SK-N-SH (cell line): Measurements from ENCODE around the gene ADRA1B. TPM values are rescaled to one million over a fixed set of nuclear protein-coding genes. Genes with fewer than 3 reads are reported as not detected.

ENCODE experiments used
- CTCF ChIA-PET: fragments of 300-600, 350-600 bp; formaldehyde crosslinking; extraction: SDS; loops from one replicate; lab custom pipeline; 2021; lab: Yijun Ruan, JAX
- POLR2A ChIA-PET: fragments of 350-600 bp; sonication (Branson Sonifier 250); formaldehyde crosslinking; extraction: SDS; loops from one replicate; lab custom pipeline; 2020; ENCODE audit warnings: antibody characterized with exemption, inconsistent platforms; lab: Yijun Ruan, JAX
- DNase-seq: peaks from one replicate; pipeline ENCODE4 v3.0.0; 2012
- H2AFZ ChIP-seq: fragments of 200-600 bp; sonication (generic); 2 replicates; pipeline ENCODE4 v1.8.1; 2016; ENCODE audit warnings: antibody characterized with exemption, mild to moderate bottlenecking, low read depth
- H3F3A ChIP-seq: fragments of 200-600 bp; sonication (generic); replicated peaks from 2 replicates; pipeline ENCODE3; 2016; ENCODE audit warnings: antibody characterized with exemption, mild to moderate bottlenecking; ENCODE audit not compliant: insufficient read depth
- H3K27ac ChIP-seq, 2 experiments: fragments of 200-500 bp in 1 of 2; fragments of 200-600 bp in 1 of 2; sonication (Bioruptor generic) in 1 of 2; sonication (generic), shearing (Covaris generic) in 1 of 2; 2 replicates each; pipeline versions ENCODE4 v1.5.1 to v1.6.1; 2014 to 2016; ENCODE audit warnings: low read depth in 2 of 2, inconsistent platforms in 1 of 2, low read length in 1 of 2, mild to moderate bottlenecking in 1 of 2, mixed read lengths in 1 of 2
- H3K27me3 ChIP-seq: fragments of 200-600 bp; sonication (generic), shearing (Covaris generic); 2 replicates; pipeline ENCODE4 v1.6.1; 2016; ENCODE audit warnings: mixed run types; ENCODE audit not compliant: insufficient read depth
- H3K36me3 ChIP-seq, 2 experiments: fragments of 200-500 bp in 1 of 2; fragments of 200-600 bp in 1 of 2; sonication (Bioruptor generic) in 1 of 2; sonication (generic) in 1 of 2; replicated peaks in 1 of 2; 2 replicates each; pipeline versions ENCODE3 to v1.5.1; 2014 to 2016; ENCODE audit warnings: low read length in 1 of 2, mild to moderate bottlenecking in 1 of 2; ENCODE audit not compliant: insufficient read depth in 2 of 2, control insufficient read depth in 1 of 2
- H3K4me1 ChIP-seq, 2 experiments: fragments of 200-500 bp in 1 of 2; fragments of 200-600 bp in 1 of 2; sonication (Bioruptor generic) in 1 of 2; sonication (generic), shearing (Covaris generic) in 1 of 2; 2 replicates each; pipeline versions ENCODE4 v1.5.1 to v1.6.1; 2014 to 2016; ENCODE audit warnings: low read depth in 1 of 2, low read length in 1 of 2, mixed run types in 1 of 2; ENCODE audit not compliant: insufficient read depth in 2 of 2, control insufficient read depth in 1 of 2
- H3K4me2 ChIP-seq: fragments of 200-600 bp; sonication (generic), shearing (Covaris generic); 2 replicates; pipeline ENCODE4 v1.6.1; 2017; ENCODE audit warnings: mixed run types
- H3K4me3 ChIP-seq, 2 experiments: fragments of 200-500 bp in 1 of 2; fragments of 200-600 bp in 1 of 2; sonication (Bioruptor generic) in 1 of 2; sonication (generic), shearing (Covaris generic) in 1 of 2; 2 replicates each; pipeline versions ENCODE4 v1.5.1 to v1.8.1; 2014 to 2016; ENCODE audit warnings: low read depth in 2 of 2, inconsistent platforms in 1 of 2, low read length in 1 of 2, mild to moderate bottlenecking in 1 of 2, mixed read lengths in 1 of 2, moderate library complexity in 1 of 2
- H3K79me2 ChIP-seq: fragments of 200-600 bp; sonication (generic); 2 replicates; pipeline ENCODE4 v1.8.1; 2017; ENCODE audit warnings: mild to moderate bottlenecking; ENCODE audit not compliant: insufficient read depth
- H3K9ac ChIP-seq: fragments of 200-600 bp; sonication (generic); 2 replicates; pipeline ENCODE4 v1.6.1; 2017; ENCODE audit warnings: mixed run types
- H3K9me2 ChIP-seq: fragments of 200-600 bp; sonication (generic); 2 replicates; pipeline ENCODE4 v1.6.1; 2017; ENCODE audit warnings: mixed run types
- H3K9me3 ChIP-seq: fragments of 200-600 bp; sonication (generic); 2 replicates; pipeline ENCODE4 v1.6.1; 2017; ENCODE audit warnings: mixed run types, mild to moderate bottlenecking, moderate library complexity
- H4K20me1 ChIP-seq: fragments of 200-600 bp; sonication (generic); 2 replicates; pipeline ENCODE4 v1.6.1; 2017; ENCODE audit warnings: mild to moderate bottlenecking, mixed run types; ENCODE audit not compliant: insufficient read depth
- CHD2 ChIP-seq: fragments of 150-350 bp; IDR thresholded peaks from 2 replicates; pipeline ENCODE4 v1.6.1; 2018; ENCODE audit warnings: low read length; ENCODE audit not compliant: partially characterized antibody
- CTCF ChIP-seq: fragments of 200-600 bp; sonication (generic); IDR thresholded peaks from 2 replicates; pipeline ENCODE4 v1.6.1; 2017; ENCODE audit warnings: antibody characterized with exemption, mild to moderate bottlenecking, moderate library complexity
- EZH2phosphoT487 ChIP-seq: fragments of 200-600 bp; sonication (generic); IDR thresholded peaks from 2 replicates; pipeline ENCODE4 v1.6.1; 2017; ENCODE audit warnings: low read depth, mixed run types, mild to moderate bottlenecking, antibody characterized with exemption, moderate library complexity, borderline replicate concordance
- FOXJ3 ChIP-seq: sonication (generic); formaldehyde crosslinking; IDR thresholded peaks from 2 replicates; pipeline ENCODE4 v1.5.1; 2020; ENCODE audit warnings: mild to moderate bottlenecking, missing genetic modification reagents
- GABPA ChIP-seq: IDR thresholded peaks from 2 replicates; pipeline ENCODE4 v1.4.0; 2012; ENCODE audit warnings: low read depth, mild to moderate bottlenecking
- JUND ChIP-seq: IDR thresholded peaks from 2 replicates; pipeline ENCODE4 v1.4.0; 2012
- MEF2A ChIP-seq: IDR thresholded peaks from 2 replicates; pipeline ENCODE4 v1.4.0; 2012; ENCODE audit warnings: low read depth, borderline replicate concordance
- NFIC ChIP-seq: IDR thresholded peaks from 2 replicates; pipeline ENCODE4 v1.4.0; 2012; ENCODE audit warnings: borderline replicate concordance
- RAD21 ChIP-seq: IDR thresholded peaks from 2 replicates; pipeline ENCODE4 v1.6.1; 2012; ENCODE audit warnings: mild to moderate bottlenecking, low read length
- RFX5 ChIP-seq: IDR thresholded peaks from 2 replicates; pipeline ENCODE4 v1.6.1; 2012; ENCODE audit warnings: mild to moderate bottlenecking, improper control_type of control experiment, low read length
- RXRA ChIP-seq: IDR thresholded peaks from 2 replicates; pipeline ENCODE4 v1.4.0; 2012; ENCODE audit warnings: low read depth, mild to moderate bottlenecking, borderline replicate concordance
- SMC3 ChIP-seq: IDR thresholded peaks from 2 replicates; pipeline ENCODE4 v1.6.1; 2012; ENCODE audit warnings: low read depth, low read length, improper control_type of control experiment
- TCF12 ChIP-seq: IDR thresholded peaks from 2 replicates; pipeline ENCODE4 v1.4.0; 2012
- WGBS: methylation state at CpG from one replicate; pipeline ENCODE4 v1.1.6; 2017; ENCODE audit warnings: low lambda C conversion rate; 5-methylcytosine and 5-hydroxymethylcytosine counted together
- polyA plus RNA-seq, 3 experiments: library from polyadenylated mRNA; depleted of rRNA; stranded (reverse); fragments of >200 nt; gene quantifications; 2 replicates each; pipeline ENCODE4 v1.2.3, GENCODE V29; 2012
- TF ChIP-seq, protein P1 (sequence below): IDR thresholded peaks from 2 replicates; pipeline ENCODE4 v1.6.1; 2012; ENCODE audit warnings: mild to moderate bottlenecking, low read depth, low read length, moderate library complexity
- TF ChIP-seq, protein P2 (sequence below): IDR thresholded peaks from 2 replicates; pipeline ENCODE4 v1.4.0; 2012; ENCODE audit warnings: low read depth, borderline replicate concordance
- TF ChIP-seq, protein P3 (sequence below): IDR thresholded peaks from 2 replicates; pipeline ENCODE4 v1.4.0; 2012; ENCODE audit warnings: low read depth
- TF ChIP-seq, protein P4 (sequence below): fragments of 150-350 bp; IDR thresholded peaks from 2 replicates; pipeline ENCODE4 v1.6.1; 2016; ENCODE audit warnings: mild to moderate bottlenecking, low read depth, low read length

Gene ADRA1B
- polyA plus RNA-seq, 1 of the 3 experiments (the other 2 are of a cell fraction): 2.2 TPM

- Histone ChIP-seq H4K20me1 (no peaks in the 10 kb centered on the region), H2AFZ (no peak overlapping the region), H3K9me3 (no peaks in the 10 kb centered on the region), H3K4me3 (no peak overlapping the region), H3K4me1 (peaks cover 6 to 40% of the 10 kb centered on the region in 2 experiments; a peak in 3 of 4 replicates), H3K79me2 (no peaks in the 10 kb centered on the region), H3K9ac (no peak overlapping the region), H3K9me2 (no peaks in the 10 kb centered on the region), H3F3A (peaks cover 34% of the 10 kb centered on the region), H3K4me2 (peak overlapping the region; percentile 45; the same call in 1 of the 2 replicates), H3K36me3 (no peaks in the 10 kb centered on the region), H3K27ac (no peak overlapping the region), H3K27me3 (no peaks in the 10 kb centered on the region)
- ChIA-PET CTCF (interaction anchor here (1.7 kb wide), 1 partner anchor 466 kb away, joined by 3 read pairs; no protein-coding TSS in a partner anchor), POLR2A (no interaction called here)
- 0 out of 2 replicates have a peak, but pooled peaks have one; percentile 3 for TF ChIP-seq TCF12
- no peak for TF ChIP-seq SMC3
- no peak for DNase-seq
- 100% methylated on average over 1 of the region's 4 CpGs for WGBS
Measured at GRCh38 chr5:159911349-159911748, 4.9 kb upstream of the ADRA1B start.

GRCh38 chr5:159912033-159912800 is 4.1 kb upstream of the ADRA1B start:
- POLR2A ChIA-PET: no interaction called here
- Histone ChIP-seq H3K9ac (peak overlapping the region; percentile 16; the same call in 1 of the 2 replicates), H3K4me2 (peak overlapping the region; percentile 45), H3K36me3 (no peaks in the 10 kb centered on the region), H3K4me3 (no peak overlapping the region; a peak in 1 of 4 replicates), H2AFZ (peak overlapping the region; percentile 26; the same call in 1 of the 2 replicates), H3K9me2 (no peaks in the 10 kb centered on the region), H3K4me1 (peaks cover 6 to 35% of the 10 kb centered on the region in 2 experiments; a peak in 3 of 4 replicates), H3K27ac (peak overlapping the region; percentile 30 to 74; a peak in 3 of 4 replicates), H4K20me1 (no peaks in the 10 kb centered on the region), H3K9me3 (no peaks in the 10 kb centered on the region), H3F3A (peaks cover 25% of the 10 kb centered on the region), H3K79me2 (peaks cover 4% of the 10 kb centered on the region; the same call in 1 of the 2 replicates), H3K27me3 (no peaks in the 10 kb centered on the region)
- CTCF ChIA-PET: interaction anchor here (1.7 kb wide), 1 partner anchor 467 kb away, joined by 3 read pairs; no protein-coding TSS in a partner anchor
- 38% methylated on average over 4 of the region's 4 CpGs for WGBS
- no peak for DNase-seq
- TF ChIP-seq MEF2A: no peak
- TF ChIP-seq JUND: peak; percentile 71
- no peak for TF ChIP-seq RFX5
- TF ChIP-seq, protein P1, sequence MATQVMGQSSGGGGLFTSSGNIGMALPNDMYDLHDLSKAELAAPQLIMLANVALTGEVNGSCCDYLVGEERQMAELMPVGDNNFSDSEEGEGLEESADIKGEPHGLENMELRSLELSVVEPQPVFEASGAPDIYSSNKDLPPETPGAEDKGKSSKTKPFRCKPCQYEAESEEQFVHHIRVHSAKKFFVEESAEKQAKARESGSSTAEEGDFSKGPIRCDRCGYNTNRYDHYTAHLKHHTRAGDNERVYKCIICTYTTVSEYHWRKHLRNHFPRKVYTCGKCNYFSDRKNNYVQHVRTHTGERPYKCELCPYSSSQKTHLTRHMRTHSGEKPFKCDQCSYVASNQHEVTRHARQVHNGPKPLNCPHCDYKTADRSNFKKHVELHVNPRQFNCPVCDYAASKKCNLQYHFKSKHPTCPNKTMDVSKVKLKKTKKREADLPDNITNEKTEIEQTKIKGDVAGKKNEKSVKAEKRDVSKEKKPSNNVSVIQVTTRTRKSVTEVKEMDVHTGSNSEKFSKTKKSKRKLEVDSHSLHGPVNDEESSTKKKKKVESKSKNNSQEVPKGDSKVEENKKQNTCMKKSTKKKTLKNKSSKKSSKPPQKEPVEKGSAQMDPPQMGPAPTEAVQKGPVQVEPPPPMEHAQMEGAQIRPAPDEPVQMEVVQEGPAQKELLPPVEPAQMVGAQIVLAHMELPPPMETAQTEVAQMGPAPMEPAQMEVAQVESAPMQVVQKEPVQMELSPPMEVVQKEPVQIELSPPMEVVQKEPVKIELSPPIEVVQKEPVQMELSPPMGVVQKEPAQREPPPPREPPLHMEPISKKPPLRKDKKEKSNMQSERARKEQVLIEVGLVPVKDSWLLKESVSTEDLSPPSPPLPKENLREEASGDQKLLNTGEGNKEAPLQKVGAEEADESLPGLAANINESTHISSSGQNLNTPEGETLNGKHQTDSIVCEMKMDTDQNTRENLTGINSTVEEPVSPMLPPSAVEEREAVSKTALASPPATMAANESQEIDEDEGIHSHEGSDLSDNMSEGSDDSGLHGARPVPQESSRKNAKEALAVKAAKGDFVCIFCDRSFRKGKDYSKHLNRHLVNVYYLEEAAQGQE: no peak
- no peak for TF ChIP-seq CHD2
- 0 out of 2 replicates have a peak, but pooled peaks have one; percentile 46 for TF ChIP-seq RXRA
- TF ChIP-seq CTCF: no peak
- TF ChIP-seq TCF12: peak; percentile 68
- TF ChIP-seq RAD21: no peak
- TF ChIP-seq GABPA: no peak
- TF ChIP-seq, protein P2, sequence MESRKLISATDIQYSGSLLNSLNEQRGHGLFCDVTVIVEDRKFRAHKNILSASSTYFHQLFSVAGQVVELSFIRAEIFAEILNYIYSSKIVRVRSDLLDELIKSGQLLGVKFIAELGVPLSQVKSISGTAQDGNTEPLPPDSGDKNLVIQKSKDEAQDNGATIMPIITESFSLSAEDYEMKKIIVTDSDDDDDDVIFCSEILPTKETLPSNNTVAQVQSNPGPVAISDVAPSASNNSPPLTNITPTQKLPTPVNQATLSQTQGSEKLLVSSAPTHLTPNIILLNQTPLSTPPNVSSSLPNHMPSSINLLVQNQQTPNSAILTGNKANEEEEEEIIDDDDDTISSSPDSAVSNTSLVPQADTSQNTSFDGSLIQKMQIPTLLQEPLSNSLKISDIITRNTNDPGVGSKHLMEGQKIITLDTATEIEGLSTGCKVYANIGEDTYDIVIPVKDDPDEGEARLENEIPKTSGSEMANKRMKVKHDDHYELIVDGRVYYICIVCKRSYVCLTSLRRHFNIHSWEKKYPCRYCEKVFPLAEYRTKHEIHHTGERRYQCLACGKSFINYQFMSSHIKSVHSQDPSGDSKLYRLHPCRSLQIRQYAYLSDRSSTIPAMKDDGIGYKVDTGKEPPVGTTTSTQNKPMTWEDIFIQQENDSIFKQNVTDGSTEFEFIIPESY: no peak
- TF ChIP-seq, protein P3, sequence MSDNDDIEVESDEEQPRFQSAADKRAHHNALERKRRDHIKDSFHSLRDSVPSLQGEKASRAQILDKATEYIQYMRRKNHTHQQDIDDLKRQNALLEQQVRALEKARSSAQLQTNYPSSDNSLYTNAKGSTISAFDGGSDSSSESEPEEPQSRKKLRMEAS: no peak
- peak; percentile 63; the same call in 1 of the 2 replicates for TF ChIP-seq NFIC
- no peak for TF ChIP-seq FOXJ3 (CRISPR knock-in tag)
- TF ChIP-seq, protein P4, sequence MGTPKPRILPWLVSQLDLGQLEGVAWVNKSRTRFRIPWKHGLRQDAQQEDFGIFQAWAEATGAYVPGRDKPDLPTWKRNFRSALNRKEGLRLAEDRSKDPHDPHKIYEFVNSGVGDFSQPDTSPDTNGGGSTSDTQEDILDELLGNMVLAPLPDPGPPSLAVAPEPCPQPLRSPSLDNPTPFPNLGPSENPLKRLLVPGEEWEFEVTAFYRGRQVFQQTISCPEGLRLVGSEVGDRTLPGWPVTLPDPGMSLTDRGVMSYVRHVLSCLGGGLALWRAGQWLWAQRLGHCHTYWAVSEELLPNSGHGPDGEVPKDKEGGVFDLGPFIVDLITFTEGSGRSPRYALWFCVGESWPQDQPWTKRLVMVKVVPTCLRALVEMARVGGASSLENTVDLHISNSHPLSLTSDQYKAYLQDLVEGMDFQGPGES: no peak
- TF ChIP-seq EZH2phosphoT487: no peak
